ENCODE measurements around the gene LCN12.

Gene LCN12

DNA sequence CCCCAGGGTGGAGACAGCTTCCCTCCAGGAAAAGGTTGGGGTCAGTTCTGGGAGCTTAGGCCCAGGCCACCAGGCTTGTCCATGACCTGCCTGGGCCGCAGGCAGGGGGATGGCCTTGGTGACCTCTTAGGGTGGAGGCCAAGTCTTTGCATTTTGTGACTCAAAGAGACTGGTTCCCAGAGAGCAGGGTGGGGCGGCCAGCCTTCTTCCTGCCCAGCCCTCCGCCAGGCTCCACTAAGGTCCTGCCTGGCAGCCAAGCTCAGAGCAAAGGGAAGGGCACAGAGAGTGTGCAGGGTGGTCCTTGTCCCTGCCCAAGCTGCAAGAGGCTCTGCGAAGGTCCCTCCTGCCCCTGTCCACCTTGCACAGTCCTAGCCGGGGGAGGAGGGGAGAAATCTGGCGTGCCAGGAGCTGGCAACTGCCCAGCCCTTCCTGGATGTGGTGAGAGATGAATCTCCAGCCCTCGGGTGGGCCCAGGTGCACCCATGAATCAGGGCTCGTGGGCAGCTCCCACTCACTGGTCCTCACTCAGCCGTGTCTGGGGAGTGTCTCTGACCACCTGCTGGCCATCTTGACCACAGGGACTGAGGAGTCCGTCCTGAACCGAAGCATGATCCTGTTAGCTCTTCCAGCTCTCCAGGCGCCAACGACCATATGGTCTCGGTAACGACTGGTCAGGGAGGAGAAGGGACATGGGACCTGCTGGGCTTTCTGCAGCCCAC lies 22.9 kb downstream of the LCN12 start:
- no peak for DNase-seq

DNA sequence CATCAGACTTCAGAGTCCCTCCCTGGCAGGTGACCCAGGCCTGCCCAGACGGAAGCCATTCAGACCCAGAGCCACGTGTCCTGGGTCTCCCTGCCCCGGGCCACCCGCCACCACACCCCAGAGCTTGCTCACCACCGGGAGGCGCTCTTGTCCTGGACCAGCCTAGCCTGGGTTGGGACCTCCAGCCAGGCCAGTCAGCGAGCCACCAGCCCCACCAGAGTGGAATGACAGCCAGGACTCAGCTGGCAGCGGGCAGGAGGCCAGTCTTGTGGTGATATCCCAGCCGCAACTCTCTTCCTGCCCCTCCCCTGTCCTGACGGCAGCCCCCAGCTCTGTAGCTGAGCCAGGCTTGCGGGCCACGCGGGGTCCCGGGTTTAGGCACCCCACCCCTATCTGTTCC lies 23.6 kb downstream of the LCN12 start:
- DNase-seq, result peak; percentile 38

DNA sequence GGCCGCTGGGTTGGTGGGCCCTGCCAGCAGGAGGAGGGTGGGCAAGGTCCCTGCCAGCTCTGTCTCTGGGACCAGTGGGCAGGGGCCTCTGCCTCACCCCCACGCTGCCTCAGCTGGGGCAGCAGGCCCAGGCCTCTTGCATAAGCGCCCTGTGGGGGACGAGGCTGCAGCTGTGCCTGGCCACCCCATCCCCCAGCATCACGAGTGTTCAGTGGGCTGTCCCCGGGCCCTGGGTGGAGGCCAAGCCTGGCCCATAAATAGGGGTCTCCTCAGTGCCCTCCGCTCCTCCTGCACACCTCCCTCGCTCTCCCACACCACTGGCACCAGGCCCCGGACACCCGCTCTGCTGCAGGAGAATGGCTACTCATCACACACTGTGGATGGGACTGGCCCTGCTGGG lies 25.1 kb downstream of the LCN12 start, which contains the start of gene PTGDS:
Gene PTGDS (plus strand): TSS at position 282 of the 400 bp plus-strand sequence. CDS start 75 bp downstream, at position 357.
- no peak for DNase-seq

DNA sequence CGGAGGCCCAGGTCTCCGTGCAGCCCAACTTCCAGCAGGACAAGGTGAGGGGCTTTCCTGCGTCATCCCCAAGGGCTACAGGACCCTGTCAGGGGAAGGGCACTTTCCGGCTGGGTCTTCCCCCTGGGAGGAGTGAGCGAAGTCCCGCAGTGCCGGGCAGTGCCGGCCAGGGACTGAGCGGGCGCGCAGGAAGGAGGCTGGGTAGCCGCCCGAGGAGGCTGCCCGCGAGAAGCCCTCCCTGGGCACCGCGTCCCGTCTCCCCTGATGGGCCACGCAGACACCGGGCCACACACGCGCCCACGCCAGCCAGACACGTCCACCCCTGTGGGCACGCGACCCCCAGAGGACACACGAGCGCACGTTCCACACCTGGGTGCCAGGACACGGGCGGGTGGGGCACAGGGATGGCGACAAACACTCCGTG lies 25.6 kb downstream of the LCN12 start:
- DNase-seq, result no peak

DNA sequence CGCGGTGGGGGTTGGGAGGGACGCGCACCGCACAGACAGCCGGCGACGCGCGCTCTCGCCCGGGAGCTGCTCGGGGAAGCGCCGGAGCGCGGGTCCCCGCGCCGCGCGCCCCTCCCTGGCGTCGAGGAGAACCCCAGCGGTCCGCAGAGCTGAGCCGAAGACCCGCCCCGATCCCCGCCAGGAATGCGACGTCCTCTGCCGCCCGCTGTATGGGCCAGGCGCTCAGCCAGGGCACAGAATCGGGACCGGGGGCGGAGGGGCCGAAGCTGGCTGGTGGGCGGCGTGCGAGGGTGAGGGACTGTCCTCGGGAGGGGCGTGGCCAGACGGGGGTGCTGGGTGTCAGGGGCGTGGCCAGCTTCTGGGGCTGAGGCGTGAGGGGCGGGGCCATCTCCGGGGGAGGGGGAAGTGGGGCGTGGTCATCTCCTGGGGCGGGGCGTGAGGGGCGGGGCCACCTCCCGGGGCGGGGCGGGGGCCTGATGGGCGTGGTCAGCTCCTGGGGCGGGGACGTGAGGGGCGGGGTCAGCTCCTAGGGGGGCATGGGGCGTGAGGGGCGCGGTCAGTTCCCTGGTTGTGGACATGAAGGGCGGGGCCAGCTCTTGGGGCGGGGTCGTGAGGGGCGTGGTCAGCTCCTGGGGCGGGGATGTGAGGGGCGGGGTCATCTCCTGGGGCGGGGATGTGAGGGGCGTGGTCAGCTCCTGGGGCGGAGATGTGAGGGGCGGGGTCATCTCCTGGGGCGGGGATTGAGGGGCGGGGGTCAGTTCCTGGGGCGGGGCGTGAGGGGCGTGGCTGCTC lies 26.2 kb downstream of the LCN12 start:
- peak; percentile 75 for DNase-seq

DNA sequence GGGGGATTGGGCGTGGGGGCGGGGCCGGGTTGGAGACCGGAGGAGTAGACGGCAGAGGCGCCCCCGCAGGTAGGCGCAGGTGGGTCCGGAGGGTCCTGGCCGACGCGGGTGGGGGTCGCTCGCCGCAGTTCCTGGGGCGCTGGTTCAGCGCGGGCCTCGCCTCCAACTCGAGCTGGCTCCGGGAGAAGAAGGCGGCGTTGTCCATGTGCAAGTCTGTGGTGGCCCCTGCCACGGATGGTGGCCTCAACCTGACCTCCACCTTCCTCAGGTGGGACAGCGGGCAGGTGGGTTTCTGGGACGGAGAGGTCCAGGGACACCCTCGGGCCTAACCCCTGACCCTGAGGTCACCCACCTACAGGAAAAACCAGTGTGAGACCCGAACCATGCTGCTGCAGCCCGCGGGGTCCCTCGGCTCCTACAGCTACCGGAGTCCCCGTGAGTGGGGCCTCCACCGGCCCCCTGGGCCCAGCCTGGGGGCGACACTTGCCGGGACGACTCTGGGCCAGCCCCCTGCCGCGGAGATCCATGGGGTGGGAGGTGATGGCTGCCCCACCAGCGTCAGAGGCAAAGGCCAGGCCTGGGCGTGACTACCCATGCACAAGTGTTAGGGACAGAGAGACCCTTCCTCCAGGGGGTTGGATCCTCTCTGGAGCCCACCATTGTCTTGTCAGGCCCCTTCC lies 26.9 kb downstream of the LCN12 start:
- no peak for DNase-seq

DNA sequence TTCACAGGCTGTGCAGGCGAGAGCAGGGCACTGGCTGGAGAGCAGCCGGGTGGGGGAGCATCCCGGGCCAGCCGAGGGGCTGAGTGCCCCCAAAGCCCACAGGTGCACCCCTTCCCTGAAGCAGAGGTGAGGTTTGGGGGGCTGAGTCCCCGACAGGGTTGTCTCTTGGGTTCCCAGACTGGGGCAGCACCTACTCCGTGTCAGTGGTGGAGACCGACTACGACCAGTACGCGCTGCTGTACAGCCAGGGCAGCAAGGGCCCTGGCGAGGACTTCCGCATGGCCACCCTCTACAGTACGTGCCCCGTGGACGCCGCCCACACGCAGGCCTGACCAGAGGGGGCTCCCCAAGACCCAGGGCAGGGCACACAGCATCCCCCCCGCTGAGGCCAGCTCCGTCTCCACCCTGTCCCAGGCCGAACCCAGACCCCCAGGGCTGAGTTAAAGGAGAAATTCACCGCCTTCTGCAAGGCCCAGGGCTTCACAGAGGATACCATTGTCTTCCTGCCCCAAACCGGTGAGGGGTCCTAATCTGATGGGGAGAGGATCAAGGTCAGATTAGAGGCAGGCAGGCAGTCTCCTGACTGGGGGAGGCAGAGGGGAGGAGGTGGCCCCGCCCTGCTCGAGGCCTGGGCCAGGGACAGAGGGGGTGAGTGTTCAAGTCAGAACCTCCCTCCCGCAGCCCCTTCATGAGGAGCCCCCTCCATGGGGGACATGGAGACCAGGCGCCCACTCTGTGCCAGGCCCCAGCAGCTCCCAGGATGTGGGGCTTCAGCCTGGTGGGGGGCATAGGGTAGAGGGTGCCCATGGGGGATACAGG lies 27.9 kb downstream of the LCN12 start:
- DNase-seq, result no peak

DNA sequence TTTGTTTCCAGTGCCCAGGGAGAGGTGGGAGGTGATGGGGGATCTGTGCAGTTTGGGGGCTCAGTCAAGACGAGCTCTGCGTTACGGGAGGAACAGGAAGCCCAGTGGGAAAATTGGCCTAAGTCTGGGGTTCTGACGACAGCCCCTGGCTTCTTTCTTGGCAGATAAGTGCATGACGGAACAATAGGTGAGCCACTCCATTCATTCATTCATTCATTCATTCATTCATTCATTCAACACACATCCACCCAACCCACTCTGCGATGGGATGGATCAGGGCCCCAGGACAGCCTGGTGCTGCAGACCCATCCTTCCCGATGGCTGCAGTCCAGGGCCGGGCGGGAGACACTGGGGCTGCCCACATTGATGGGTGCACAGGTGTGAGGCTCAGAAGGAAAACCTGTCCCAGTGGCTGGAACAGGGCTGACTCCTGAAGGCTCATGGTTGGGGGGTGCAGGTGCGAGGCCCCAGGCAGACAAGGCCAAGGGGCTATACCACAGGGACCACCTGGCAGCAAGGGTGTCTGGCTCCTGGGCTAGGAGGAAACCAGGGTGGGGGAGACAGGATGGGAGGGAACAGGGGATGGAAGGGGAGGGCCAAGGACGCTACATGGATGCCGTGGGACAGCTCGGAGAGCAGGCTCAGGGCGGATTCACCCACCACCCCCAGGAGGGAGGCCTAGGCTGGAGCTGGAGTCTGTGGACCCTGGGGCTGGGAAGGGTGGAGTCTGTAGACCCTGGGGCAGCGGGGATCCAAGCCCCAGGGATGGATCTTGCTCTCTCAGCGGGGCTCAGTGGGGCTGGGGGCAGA lies 28.8 kb downstream of the LCN12 start:
- no peak for DNase-seq

DNA sequence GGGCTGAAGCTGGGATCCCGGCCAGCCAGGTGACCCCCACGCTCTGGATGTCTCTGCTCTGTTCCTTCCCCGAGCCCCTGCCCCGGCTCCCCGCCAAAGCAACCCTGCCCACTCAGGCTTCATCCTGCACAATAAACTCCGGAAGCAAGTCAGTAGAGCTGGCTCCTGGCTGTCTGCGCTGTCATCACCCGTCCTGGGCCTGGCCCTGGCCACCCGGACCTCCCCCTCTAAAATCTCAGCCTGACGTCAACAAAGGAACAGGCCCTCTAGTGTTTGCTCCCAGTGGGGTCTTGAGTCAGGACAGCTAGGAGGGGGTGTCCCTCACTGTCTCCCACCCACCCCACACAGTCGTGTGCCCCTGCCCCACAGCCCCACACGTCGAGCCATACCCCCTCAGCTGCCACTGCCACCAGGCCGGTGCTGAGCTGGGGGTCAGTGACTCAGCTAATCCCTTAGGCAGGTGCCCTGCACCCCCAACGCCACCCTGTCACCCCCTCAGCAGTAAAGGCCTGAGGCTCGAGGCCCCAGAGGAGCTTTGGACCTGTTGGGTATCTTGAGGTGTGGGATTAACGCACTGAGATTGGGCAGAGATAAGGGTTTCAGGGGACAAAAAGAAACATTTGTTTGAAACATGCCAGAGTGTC lies 29.6 kb downstream of the LCN12 start:
- no peak for DNase-seq

DNA sequence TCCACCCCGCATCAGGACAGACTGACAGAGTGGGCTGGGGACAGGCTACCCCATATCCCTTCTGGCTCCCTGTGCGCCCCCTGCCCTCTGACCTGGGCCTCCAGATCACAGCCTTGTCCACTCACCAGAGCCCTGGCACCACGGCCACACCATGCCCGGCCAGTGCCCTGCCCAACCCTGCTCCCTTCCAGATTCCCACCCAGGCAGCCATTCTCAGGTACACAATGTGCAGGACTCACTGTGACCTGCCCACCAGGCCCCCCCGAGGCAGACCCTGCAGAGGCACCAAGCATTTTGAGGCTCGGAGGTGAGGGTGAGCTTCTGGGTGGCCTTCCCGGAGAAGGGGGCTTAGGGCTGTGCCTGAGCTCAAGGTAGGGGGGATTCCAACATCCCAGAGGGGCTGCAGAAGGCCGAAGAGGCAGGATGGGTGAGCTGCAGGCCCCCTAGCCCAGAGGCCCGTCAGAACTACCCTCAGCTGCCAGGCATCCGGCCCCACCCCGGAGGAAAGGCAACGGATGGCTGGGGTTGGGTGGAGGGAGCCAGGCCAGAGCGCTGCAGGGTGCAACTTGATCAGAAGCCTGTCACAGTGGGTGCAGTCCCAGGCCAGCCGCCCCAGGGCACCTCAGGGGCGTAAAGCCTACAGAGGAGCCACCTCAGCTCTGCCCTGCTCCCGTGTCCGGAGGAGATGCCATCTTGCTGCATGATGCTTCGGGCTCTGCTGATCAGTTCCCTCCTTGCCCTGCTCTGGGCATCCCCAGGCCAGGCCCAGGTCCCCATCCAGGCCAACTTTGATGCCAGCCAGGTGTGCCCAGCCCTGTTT lies 30.4 kb downstream of the LCN12 start, which contains the start of gene LCNL1:
Gene LCNL1 (plus strand): TSS at position 762 of the 820 bp plus-strand sequence. CDS start 594 bp downstream, outside the sequence.
- DNase-seq, result no peak

DNA sequence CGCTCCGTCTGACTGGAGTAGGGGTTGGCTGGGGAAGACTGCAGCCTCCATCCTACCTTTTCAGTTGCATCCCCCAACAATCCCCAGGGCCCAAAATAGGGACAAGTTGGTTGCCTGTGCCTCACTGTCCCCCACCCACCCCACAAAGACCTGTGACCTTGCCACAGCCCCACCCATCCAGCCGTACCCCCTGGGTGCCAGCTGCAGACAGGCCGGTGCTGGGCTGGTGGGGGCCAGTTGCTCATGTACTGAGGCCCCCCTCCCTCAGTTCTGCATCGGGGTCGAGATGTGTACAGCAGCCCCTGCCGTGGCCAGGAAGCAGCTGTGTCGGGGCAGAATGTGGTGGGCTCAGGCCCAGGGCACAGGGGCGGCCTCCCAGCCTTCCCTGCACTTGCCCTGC lies 31.1 kb downstream of the LCN12 start:
- DNase-seq, result no peak

DNA sequence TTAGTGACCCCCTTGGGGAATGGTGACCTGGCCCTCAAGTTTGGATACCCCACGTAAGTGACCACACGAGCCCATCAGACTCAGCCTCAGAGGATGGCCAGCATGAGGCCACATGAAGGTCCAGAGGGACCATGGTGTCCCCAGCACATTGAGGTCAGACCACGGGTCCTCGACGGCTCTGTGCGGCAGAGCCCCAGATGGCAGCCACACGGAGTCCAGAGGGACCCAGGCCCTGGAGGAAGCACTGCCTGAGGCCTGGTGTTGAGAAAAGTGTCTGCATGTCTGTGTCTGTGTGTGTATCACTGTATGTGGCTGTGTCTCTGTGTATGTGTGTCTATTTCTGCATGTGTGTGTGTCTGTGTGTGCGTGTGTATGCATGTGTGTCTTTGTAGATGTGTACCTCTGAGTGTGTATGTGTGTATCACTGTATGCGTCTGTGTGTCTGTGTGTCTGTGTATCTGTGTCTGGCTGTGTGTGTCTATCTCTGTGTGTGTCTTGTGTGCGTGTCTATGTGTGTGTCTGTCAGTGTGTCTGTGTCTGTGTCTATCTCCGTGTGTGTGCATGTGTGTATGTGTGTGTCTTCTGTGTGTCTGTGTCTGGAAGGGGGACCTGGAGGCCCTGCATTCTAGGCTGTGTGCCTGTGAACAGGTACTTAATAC lies 31.7 kb downstream of the LCN12 start:
- no peak for DNase-seq

DNA sequence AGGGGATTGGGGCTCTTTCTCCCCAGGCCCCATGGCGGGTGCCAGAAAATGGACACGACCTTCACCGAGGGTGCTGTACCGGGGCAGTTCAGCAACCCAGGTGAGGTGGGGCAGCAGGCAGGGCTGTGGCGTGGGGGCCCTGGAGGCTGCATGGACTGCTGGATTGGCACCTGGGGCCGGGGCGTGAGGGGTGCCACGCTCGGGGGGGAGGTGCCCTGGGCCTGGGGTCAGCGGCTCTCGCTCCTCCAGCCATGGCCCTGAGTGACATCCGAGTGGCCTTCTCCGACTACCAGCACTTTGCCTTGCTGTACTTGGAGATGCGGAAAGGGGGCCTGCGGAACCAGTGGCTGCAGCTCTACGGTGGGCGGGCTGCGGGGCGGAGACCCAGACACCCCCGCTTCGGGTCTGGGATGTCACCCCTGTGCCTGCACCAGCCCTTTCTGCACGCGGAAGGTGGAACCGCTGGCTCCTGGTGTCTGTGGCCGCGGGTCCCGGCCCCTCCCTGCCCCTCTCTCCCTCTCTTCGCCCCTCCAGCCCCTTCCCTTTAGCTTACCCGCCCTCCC lies 32.5 kb downstream of the LCN12 start:
- no peak for DNase-seq

DNA sequence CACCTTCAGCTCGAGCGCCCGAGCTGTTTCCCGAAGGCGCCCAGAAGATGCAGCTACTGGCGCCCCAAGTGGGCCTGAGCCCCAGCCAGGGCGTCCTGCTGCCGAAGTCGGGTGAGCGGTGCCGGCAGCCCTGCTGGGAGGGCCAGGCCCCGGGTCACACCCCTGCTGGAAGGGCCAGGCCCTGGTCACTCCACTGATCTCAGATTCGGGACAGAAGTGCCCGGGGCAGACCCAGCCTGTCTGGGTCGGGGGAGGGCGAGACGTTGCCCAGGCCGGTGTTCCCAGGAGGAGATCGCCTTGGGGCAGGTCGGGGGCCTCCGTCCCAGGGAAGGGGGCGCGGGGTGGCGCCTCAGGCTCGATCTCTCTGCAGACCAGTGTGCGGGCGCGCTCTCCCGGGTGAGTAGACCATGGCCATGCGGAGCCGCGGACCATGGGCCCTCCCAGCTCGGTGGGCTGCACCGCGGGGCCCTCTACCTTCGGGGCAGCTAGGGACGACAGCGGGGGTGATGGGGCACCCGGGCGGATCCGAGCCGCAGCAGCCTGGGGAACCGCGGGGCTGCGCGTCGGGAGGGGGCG lies 33.0 kb downstream of the LCN12 start:
- no peak for DNase-seq

DNA sequence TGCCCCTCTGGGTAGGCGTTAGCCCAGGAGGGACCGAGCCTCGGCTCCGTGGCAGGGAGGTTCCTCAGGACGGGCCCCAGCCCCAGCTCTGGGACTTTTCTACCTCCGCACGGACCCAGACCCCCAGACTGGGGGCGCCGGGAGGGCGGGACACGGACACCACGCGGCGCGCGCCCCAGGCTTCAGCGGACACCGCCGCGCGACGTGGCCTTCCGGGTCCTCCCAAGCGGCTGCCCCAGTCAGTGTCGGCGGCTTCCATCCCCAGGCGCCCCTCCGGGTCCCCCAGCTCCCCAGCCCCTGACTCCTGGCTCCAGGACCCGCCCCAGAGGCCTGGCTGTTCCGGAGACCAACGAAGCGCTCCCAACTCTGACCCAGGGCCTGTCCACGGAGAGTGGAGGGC lies 33.8 kb downstream of the LCN12 start:
- no peak for DNase-seq

DNA sequence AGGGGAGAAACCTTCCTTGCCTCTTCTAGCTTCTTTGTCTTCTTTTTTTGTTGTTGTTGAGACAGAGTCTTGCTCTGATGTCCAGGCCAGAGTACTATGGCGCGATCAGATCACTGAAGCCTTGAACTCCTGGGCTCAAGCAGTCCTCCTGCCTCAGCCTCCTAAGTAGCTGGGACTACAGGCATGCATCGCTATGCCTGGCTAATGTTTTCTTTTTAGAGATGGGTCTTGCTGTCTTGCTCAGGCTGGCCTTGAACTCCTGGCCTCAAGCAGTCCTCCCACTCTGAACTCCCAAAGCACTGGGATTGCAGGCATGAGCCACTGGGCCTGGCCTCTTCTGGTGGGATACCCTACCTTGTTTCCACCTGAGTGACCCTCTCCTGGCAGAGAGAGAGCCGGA lies 36.8 kb downstream of the LCN12 start:
- no peak for DNase-seq

DNA sequence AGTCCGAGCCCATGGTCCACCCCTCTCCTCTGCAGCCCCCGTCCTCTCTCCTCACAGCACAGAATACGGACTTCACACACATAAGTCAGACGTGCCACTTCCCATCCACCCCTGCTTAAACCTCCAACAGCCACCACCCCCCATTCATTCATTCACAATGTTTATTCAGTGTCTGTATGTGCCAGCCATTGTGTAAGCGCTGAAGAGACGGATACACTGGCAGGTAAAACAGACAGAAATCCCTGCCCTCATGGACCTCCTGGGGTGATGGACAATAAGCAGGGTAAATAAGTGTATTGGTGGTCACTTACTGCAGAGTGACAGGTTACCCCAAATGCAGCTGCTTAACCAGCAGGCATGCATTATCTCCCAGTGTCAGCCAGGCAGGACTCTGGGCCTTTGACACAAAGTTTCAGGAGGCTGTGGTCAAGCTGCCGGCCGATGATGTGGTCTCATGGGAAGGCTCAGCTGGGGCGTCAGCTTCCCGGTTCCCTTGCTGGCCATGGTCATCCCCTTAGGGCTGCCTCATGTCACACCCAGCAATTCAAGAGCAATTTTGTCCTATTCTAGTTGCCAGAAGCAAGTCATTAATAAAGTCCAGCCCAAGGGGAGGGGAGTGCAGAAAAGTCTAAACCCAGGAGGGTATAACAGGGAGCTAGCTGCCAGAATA lies 38.3 kb downstream of the LCN12 start:
- DNase-seq, result no peak
